ENCODE measurements around the gene PCLO. TPM values are rescaled to one million over a fixed set of nuclear protein-coding genes. Genes with fewer than 3 reads are reported as not detected.

PCLO gene
- total RNA-seq, 1 experiment from 2014 or later, result 7.5 TPM

DNA sequence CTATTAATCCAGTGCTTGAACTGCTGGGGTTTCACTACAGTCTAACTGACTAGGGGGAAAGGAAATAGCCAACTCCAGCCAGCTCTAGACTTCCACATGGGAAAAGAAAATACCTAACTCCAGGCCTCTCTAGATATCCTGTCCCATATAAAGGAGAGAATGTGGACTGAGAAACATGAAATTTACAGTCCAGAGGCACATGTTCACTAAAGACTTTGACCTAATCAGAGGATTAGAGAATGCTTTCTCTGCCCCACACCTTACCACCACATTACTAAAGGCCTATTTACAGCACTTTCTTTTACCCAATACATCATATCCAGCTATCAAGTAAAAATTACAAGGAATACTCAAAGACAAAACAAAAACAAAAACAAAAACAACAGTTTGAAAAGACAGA, 164.2 kb downstream of the PCLO start:
- H4K20me1 ChIP-seq (ENCODE audit: low read length), result no peaks in the 10 kb centered on the region
- H3K4me1 ChIP-seq (ENCODE audit: insufficient read depth, low read length), result no peaks in the 10 kb centered on the region
- H3K9ac ChIP-seq (ENCODE audit: low read length), result no peak overlapping the region
- H3K9me3 ChIP-seq (ENCODE audit: low read length), result no peaks in the 10 kb centered on the region
- no peaks in the 10 kb centered on the region for H3K79me2 ChIP-seq (ENCODE audit: low read length)
- H3K27me3 ChIP-seq (ENCODE audit: low read length), result no peaks in the 10 kb centered on the region
- DNase-seq, result no peak
- H3K27ac ChIP-seq (ENCODE audit: low read length), result no peak overlapping the region
- no peak for ATAC-seq
- ChIA-PET CTCF (no interaction called here), POLR2A (ENCODE audit: unreplicated experiment) (no interaction called here)
- intact Hi-C loops (cut with micrococcal nuclease), result no loop called here
- no peak overlapping the region for H2AFZ ChIP-seq (ENCODE audit: low read length)
- TF ChIP-seq, protein P1, sequence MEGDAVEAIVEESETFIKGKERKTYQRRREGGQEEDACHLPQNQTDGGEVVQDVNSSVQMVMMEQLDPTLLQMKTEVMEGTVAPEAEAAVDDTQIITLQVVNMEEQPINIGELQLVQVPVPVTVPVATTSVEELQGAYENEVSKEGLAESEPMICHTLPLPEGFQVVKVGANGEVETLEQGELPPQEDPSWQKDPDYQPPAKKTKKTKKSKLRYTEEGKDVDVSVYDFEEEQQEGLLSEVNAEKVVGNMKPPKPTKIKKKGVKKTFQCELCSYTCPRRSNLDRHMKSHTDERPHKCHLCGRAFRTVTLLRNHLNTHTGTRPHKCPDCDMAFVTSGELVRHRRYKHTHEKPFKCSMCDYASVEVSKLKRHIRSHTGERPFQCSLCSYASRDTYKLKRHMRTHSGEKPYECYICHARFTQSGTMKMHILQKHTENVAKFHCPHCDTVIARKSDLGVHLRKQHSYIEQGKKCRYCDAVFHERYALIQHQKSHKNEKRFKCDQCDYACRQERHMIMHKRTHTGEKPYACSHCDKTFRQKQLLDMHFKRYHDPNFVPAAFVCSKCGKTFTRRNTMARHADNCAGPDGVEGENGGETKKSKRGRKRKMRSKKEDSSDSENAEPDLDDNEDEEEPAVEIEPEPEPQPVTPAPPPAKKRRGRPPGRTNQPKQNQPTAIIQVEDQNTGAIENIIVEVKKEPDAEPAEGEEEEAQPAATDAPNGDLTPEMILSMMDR (conservative IDR thresholded peaks at IDR 0.05; ENCODE audit: low read depth, low read length), result no peak
- TF ChIP-seq EZH2phosphoT487 (IDR thresholded peaks at IDR 0.05; ENCODE audit: borderline replicate concordance, low read length) (no peak), EZH2 (IDR thresholded peaks at IDR 0.05; ENCODE audit: low read length, unreplicated experiment) (no peak)
- H3K4me3 ChIP-seq (ENCODE audit: low read length), result no peak overlapping the region
- H3F3A ChIP-seq (ENCODE audit: low read length, unreplicated experiment), result no peaks in the 10 kb centered on the region
- no peak overlapping the region for H3K4me2 ChIP-seq (ENCODE audit: low read length)
- H3K36me3 ChIP-seq (ENCODE audit: low read depth, low read length), result no peaks in the 10 kb centered on the region
- no TSS peak for BruUV-seq (replicated peaks)
- no peaks in the 10 kb centered on the region for H3K9me2 ChIP-seq (replicated peaks; ENCODE audit: low read length)

DNA sequence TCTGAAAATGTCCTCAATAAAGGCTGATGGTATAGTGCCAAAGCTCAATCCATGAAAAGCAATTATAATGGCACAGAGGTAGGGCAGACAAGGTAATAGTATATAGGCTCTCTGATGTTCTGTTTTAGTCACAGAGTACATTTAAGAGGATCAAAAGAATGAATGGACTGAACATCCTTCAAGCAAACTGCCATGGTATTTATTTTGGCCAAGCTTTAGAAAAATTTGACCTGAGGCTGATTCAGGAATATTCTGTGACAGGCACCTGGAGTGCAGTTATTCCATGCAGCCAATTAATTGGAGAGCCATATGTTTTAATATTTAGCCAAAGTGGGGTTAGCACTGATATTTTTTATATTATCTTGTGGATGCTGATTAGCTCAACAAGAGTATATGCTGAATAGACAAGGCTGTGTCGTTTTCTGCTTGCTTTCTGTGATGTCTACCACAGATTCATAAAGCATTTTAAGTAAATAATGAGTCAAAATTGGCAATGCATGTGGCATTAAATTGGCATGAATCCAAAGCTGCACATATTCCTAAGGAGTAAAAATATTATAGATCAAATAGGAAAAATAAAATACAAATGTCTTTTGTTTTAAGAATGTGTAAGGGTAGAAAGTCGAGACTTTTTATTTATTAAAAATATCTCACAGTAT, 177.4 kb downstream of the PCLO start:
- H3K9me2 ChIP-seq (replicated peaks; ENCODE audit: low read length), result no peaks in the 10 kb centered on the region
- no peak overlapping the region for H2AFZ ChIP-seq (ENCODE audit: low read length)
- no peaks in the 10 kb centered on the region for H3K27me3 ChIP-seq (ENCODE audit: low read length)
- no peak overlapping the region for H3K9ac ChIP-seq (ENCODE audit: low read length)
- ATAC-seq (peak; percentile 95), DNase-seq (peak; percentile 91)
- H4K20me1 ChIP-seq (ENCODE audit: low read length), result no peaks in the 10 kb centered on the region
- H3K79me2 ChIP-seq (ENCODE audit: low read length), result no peaks in the 10 kb centered on the region
- POLR2A ChIA-PET (ENCODE audit: unreplicated experiment), result interaction anchor here (0.8 kb wide), 1 partner anchor 310 kb away, joined by 3 read pairs; no protein-coding TSS in a partner anchor
- CTCF ChIA-PET, result interaction anchor here (0.7 to 0.8 kb wide), 2 partner anchors 21 to 174 kb away, joined by 3 read pairs; no protein-coding TSS in a partner anchor
- peaks cover 23% of the 10 kb centered on the region for H3K4me1 ChIP-seq (ENCODE audit: insufficient read depth, low read length)
- H3K4me3 ChIP-seq (ENCODE audit: low read length), result no peak overlapping the region
- TF ChIP-seq EZH2 (IDR thresholded peaks at IDR 0.05; ENCODE audit: low read length, unreplicated experiment), result no peak
- TF ChIP-seq, protein P1 (conservative IDR thresholded peaks at IDR 0.05; ENCODE audit: low read depth, low read length), result no peak
- no peak for TF ChIP-seq EZH2phosphoT487 (IDR thresholded peaks at IDR 0.05; ENCODE audit: borderline replicate concordance, low read length)
- peaks cover 3% of the 10 kb centered on the region for H3F3A ChIP-seq (ENCODE audit: low read length, unreplicated experiment)
- peak overlapping the region; percentile 37 for H3K4me2 ChIP-seq (ENCODE audit: low read length)
- intact Hi-C loops (cut with micrococcal nuclease), result loop anchor here (1.0 kb wide), 1 partner anchor 40 kb away; no protein-coding TSS in a partner anchor
- peak overlapping the region; percentile 60 for H3K27ac ChIP-seq (ENCODE audit: low read length)
- H3K9me3 ChIP-seq (ENCODE audit: low read length), result no peaks in the 10 kb centered on the region
- no peaks in the 10 kb centered on the region for H3K36me3 ChIP-seq (ENCODE audit: low read depth, low read length)
- BruUV-seq (replicated peaks), result no TSS peak

DNA sequence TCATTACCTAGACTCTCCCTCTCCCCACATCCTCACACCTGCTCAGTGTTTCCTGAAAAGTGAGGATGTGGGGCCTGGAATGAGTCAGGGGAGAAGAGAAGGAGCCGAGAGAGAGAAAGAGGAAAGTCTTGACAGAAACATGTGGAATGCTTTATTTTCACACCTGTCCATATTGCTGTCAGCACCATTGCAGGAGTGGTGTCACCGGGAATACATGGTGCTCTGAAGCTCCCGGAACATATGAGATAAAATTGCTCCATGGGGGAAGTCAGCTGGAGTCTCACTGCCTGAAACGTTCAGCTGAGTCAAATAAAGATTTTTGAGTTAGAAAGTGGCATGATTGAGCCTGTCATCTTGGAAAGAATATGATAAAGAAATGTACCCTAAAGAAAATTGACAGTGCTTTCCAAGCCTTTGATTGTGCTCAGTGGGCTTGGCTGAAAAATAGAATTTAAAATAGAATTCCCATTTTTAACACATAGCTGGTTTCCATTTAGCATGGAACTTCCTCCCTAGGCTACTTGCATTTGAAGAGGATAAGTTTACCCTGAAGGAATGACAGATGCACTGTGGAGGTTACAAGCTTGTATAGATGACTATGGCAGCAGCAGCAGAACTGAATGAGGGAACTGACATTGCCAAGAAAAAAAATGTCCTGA, 182.4 kb downstream of the PCLO start:
- ChIA-PET CTCF (no interaction called here), POLR2A (ENCODE audit: unreplicated experiment) (no interaction called here)
- peaks cover 20% of the 10 kb centered on the region for H3K4me1 ChIP-seq (ENCODE audit: insufficient read depth, low read length)
- H3K36me3 ChIP-seq (ENCODE audit: low read depth, low read length), result no peaks in the 10 kb centered on the region
- intact Hi-C loops (cut with micrococcal nuclease), result no loop called here
- no peaks in the 10 kb centered on the region for H3K9me2 ChIP-seq (replicated peaks; ENCODE audit: low read length)
- no peak overlapping the region for H3K4me3 ChIP-seq (ENCODE audit: low read length)
- peaks cover 3% of the 10 kb centered on the region for H3F3A ChIP-seq (ENCODE audit: low read length, unreplicated experiment)
- H3K4me2 ChIP-seq (ENCODE audit: low read length), result no peak overlapping the region
- no peak overlapping the region for H2AFZ ChIP-seq (ENCODE audit: low read length)
- BruUV-seq (replicated peaks), result no TSS peak
- DNase-seq (no peak), ATAC-seq (no peak)
- no peaks in the 10 kb centered on the region for H3K9me3 ChIP-seq (ENCODE audit: low read length)
- TF ChIP-seq EZH2phosphoT487 (IDR thresholded peaks at IDR 0.05; ENCODE audit: borderline replicate concordance, low read length), result no peak
- TF ChIP-seq, protein P1 (conservative IDR thresholded peaks at IDR 0.05; ENCODE audit: low read depth, low read length), result no peak
- no peak for TF ChIP-seq EZH2 (IDR thresholded peaks at IDR 0.05; ENCODE audit: low read length, unreplicated experiment)
- H3K79me2 ChIP-seq (ENCODE audit: low read length), result no peaks in the 10 kb centered on the region
- H3K27ac ChIP-seq (ENCODE audit: low read length), result no peak overlapping the region
- H4K20me1 ChIP-seq (ENCODE audit: low read length), result no peaks in the 10 kb centered on the region
- H3K27me3 ChIP-seq (ENCODE audit: low read length), result no peaks in the 10 kb centered on the region
- no peak overlapping the region for H3K9ac ChIP-seq (ENCODE audit: low read length)
